Measurements from ENCODE around the gene SZT2. TPM values are rescaled to one million over a fixed set of nuclear protein-coding genes. Genes with fewer than 3 reads are reported as not detected.

SZT2 gene
- polyA plus RNA-seq, 3 donors, result 8.9 to 24.1 (median 15.1) TPM

DNA sequence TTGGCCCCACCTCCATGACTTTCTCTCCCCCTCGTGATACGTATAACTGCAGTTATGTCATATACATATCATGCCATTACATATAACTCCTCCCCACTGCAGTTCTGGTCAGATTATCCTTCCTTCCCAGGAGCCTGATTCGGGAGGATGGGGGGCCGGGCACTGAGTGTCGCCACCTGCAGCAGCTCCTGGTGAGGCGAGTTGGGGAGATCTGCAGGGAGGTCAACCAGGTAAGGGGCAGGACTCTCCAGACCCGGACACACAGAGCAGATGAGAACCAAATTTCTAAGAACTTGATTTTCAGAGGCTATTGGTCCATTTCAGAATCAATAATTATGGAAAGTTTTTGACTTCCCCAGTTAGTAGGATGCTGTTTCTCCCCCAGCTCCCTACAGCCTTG, 44.6 kb downstream of the SZT2 start:
- WGBS, 3 donors, result 93 to 95% (median 94%) methylated on average over 7 of the region's 7 CpGs
- H3K27ac ChIP-seq (ENCODE audit: low read depth, low read length), result no peak overlapping the region

DNA sequence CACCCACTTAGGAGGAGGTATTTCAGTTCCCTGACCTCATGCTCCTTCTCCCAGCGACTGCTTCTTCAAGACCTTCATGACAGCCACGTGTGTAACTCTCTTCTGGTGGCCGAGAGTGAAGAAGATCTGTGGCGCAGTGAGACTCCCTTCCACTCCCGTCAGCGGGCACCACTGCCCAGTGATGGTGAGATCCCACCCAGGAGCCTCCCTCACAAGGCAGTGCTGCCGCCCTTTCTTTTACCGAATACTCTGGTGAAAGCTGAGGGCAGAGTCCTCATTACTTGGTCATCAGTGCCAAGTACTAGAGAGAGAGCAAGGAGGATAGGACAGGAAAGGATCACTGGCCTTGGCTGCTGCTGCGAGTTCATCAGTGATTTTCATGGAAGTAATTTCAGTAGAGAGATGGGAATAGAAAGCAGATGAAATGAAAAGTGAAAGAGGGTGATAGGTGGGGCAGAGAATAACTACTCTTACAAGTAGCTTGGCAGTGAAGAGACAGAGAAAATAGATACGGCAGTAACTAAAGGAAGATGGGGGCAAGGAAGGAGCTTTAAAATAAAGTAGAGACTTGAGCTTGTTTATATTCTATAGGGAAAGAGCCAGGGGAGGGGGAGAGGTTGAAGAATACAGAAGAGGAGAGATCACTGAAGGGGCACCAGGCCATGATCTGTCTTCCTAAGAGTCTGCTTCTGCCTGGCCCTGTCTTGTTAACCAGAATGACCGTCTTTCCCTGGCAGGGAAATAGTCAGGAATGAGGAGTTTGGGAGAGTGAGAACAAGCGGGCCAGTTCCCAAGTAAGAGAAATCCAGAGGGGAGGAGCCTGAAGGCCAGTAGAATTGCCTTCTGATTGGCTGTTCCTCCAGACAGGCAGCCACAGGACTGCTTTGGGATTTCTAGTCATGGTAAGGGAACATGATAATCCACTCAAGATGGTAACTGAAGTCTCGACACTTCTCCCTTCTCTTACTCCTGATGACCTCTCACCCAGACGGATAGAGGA, 45.7 kb downstream of the SZT2 start:
- no peak overlapping the region for H3K27ac ChIP-seq (ENCODE audit: low read depth, low read length)
- 68 to 81% (median 68%) methylated on average over 14 of the region's 14 CpGs for WGBS, 3 donors

DNA sequence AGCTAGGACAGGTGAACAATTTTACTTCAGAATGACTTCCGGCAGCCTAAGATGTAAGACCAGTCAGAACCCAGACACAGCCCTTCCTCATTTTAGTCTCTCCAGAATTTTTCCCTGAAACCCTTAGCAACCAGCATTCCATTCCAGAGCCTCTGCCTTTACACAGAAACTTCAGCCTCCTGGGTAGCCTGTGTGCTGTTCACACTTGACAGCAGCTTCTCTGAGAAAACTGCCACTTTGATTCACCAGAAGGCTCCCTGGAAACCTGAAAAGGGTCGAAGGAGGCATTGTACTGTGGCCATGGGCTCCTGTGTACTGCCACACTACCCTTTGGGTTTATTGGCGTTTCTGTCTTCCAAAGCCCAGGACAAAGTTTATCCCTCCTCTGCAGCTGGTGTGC, 46.7 kb downstream of the SZT2 start:
- H3K27ac ChIP-seq (ENCODE audit: low read depth, low read length), result no peak overlapping the region
- 70 to 82% (median 70%) methylated on average over 3 of the region's 3 CpGs for WGBS, 3 donors

DNA sequence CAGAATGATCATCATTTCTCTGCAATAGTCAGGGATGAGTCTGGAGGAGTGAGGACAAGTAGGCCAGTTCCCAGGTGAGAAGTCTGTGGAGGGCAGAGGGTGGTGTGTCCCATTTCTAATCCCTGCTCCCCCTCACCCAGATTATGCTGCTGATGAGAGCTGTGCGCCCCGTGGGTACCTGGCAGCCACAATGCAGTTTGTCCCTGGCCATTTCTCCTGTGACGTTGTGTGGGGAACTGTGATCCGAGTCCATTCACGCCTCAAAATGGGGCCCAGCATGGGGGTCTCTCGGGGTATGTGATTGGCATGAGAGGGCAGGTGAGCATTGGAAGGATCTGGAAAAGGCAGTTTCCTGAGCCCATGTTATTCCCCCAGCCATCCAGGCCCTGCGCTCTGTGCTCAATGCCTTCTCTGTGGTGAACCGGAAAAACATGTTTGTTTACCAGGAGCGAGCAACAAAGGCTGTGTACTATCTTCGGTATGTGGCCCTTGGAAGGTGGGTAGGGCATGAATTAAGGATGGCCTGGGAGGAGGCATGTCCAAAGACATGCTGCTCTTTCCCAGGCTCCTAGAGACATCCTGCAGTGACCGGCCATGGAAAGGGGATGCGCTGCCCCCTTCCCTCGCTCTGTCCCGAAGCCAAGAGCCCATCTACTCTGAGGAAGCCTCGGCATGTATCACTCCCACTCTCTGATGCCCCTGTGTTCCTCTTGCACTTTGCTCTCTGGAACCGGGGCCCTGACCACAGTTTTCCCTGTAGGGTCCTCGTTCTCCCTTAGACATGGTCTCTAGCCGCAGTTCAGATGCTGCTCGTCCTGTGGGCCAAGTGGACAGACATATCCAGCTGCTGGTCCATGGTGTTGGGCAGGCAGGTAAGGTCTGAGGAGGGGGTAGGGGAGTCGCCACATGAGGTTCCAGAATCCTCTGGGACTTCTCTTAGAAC, 47.6 kb downstream of the SZT2 start:
- no peak overlapping the region for H3K27ac ChIP-seq (ENCODE audit: low read depth, low read length)
- 91 to 95% (median 91%) methylated on average over 20 of the region's 20 CpGs for WGBS, 3 donors

DNA sequence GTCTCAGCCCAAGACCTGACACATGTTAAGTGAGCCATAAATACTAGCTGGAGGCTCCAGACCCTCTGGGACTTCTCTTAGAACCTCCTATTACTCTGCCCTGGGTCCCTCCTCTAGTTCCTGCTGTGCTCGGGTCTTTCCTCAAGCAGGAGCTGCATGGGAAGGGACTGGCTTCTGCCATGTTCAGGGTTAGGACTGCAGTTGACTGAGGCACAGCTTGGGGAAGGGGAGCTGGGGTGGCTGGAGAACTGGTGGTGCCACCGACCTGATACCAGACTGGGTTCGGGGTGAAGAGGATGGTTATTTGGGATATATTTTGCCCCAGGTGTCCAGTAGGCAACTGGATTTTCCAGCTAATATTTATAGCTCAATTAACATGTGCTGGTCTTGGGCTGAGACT, 48.3 kb downstream of the SZT2 start:
- 82 to 92% (median 90%) methylated on average over 3 of the region's 3 CpGs for WGBS, 3 donors
- no peak overlapping the region for H3K27ac ChIP-seq (ENCODE audit: low read depth, low read length)

DNA sequence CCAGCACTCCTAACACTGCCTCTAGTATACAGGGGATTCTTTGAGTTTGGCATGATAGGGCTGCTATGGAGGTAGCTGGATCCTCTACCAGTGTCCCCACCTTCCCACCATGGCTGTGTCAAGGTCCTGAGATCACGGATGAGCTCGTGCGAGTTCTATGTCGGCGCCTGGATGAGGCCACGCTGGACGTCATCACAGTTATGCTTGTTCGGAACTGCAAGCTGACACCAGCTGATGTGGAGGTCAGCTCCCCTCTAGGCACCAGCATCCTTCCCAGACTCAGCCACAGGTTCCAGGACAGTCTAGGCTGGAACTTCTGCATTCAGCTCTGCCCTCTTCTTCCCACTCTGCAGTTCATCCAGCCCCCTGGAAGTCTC, 48.9 kb downstream of the SZT2 start:
- 92 to 98% (median 97%) methylated on average over 8 of the region's 8 CpGs for WGBS, 3 donors
- no peak overlapping the region for H3K27ac ChIP-seq (ENCODE audit: low read depth, low read length)

DNA sequence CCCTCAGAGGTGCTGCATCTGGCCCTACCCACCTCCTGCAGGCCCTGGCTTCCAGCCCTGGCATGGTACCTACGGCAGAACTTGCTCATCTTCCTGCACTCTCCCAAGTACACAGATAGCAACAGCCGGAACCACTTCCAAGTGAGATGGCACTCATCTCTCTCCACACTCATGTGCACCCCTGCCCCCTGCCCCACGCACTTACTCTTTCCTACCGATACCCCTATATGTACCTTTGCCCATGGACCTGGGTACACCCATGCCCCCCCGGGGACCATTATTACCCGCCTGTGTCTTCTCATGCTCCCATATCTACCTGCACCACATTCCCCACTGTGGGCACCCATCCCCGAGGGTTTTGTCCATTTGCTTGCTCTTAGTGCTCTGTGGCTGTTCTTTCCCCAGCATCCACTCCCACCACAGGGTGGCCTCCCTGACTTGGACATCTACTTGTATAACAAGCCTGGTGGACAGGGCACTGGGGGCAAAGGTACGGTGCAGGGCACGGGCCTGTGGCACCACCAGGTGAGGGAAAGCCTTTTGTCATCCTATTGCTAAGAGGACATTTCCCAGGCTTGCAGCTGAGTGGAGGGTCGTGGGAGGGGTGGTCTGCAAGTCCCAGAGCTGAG, 49.4 kb downstream of the SZT2 start:
- H3K27ac ChIP-seq (ENCODE audit: low read depth, low read length), result no peak overlapping the region
- 90 to 93% (median 92%) methylated on average over 10 of the region's 10 CpGs for WGBS, 3 donors

DNA sequence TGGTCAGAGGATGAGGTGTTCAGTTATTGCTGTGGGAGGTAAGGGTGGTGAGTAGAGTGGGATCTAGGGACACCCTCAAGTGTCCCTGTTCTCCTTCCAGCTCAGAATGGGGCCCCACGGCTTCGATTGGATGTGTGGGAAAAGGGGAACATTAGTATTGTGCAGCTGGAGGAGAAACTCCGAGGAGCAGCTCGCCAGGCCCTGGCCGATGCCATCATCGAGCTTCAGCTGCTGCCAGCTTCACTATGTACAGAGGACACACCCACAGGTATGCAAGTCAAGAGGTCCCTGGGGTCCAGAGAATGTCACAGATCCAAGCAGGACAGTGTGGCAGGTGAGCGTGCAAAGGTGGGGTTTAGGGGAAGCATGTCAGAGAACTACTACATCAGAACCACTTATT, 50.1 kb downstream of the SZT2 start:
- H3K27ac ChIP-seq (ENCODE audit: low read depth, low read length), result no peak overlapping the region
- WGBS, 3 donors, result 91 to 96% (median 95%) methylated on average over 7 of the region's 7 CpGs

DNA sequence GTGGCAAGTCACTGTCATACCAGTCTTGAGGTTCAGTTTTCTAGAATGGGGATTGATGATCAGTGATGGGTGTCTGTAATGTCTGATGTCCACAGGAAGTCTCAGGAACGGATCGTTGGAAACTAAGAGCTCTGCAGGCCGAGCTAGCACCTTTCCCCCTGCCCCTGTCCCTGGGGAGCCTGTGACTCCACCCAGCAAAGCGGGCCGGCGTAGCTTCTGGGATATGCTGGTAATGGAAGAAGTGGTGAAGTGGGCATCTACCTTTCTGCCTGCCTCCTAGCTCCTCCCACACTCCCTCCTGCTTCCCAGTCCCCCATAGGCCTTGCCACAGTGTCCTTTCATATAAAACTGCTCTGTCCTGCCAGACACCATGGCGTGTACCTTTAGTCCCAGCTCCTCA, 50.7 kb downstream of the SZT2 start:
- WGBS, 3 donors, result 88 to 95% (median 89%) methylated on average over 7 of the region's 7 CpGs

DNA sequence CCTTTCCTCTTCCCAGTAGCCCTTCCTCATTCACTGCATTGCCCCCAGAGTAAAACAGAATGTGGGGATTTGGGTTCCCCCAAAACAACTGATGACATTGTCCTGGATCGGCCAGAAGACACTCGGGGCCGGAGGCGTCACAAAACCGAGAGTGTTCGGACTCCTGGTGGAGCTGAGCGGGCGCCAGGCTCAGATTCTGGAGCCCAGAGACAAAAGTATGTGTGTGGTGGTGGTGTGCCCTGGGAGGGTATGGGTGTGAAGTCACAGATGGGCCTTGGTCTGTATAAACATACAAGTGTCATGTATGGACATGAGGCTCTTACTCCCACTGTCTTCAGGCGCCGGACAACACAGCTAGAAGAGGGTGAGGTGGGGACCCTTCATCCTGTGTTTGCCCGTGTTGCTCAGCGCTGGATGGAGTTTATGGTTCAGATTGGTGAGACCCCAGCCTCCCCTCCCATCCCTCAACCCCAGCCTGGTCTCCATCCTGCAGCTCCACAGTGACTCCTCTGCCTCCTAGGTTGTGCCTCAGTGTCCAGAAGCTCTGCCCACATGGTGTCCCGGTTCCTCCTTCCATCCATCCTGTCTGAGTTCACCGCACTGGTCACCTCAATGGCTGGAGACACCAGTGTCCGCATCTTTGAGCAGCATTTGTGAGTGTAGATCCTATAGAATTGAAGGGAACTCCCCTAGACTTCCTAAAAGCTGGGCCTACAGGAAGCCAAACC, 51.6 kb downstream of the SZT2 start:
- 96 to 97% (median 96%) methylated on average over 15 of the region's 15 CpGs for WGBS, 3 donors
- no peak overlapping the region for H3K27ac ChIP-seq (ENCODE audit: low read depth, low read length)

More for the DNA sequence above, 50.7 kb downstream of the SZT2 start:
- H3K27ac ChIP-seq (ENCODE audit: low read depth, low read length), result no peak overlapping the region

DNA sequence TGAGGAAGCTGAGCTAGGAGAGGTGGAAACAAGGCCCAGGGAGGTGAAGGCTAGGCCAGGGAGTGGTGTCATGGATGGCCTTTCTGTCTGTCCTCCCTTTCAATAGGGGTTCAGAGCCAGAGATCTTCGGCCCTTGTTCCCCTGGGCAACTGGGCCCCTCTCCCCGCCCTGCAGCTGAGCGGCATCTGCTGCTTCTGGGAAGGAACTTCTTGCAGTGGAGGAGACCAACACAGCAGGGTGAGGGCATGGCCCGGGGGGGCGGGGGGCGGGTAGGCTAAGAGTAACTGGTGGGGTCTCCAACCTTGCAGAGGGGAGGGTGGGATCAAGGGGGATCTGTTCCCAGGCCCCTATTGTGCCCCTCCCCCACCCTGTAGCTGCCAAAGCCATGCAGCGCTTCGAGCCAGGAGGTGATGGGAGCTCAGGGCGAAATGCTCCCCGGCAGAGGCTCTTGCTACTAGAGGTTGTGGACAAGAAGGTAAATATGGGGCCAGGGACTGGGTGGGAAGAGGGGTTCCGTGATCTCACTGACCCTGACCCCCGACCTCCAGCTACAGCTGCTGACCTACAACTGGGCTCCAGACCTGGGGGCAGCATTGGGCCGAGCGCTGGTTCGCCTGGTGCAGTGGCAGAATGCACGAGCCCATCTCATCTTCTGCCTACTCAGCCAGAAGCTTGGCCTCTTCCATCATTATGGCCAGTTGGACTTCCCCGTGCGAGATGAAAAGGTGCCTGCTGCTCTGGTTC, 52.4 kb downstream of the SZT2 start:
- WGBS, 3 donors, result 91 to 93% (median 91%) methylated on average over 16 to 18 of the region's 18 CpGs
- H3K27ac ChIP-seq (ENCODE audit: low read depth, low read length), result no peak overlapping the region

DNA sequence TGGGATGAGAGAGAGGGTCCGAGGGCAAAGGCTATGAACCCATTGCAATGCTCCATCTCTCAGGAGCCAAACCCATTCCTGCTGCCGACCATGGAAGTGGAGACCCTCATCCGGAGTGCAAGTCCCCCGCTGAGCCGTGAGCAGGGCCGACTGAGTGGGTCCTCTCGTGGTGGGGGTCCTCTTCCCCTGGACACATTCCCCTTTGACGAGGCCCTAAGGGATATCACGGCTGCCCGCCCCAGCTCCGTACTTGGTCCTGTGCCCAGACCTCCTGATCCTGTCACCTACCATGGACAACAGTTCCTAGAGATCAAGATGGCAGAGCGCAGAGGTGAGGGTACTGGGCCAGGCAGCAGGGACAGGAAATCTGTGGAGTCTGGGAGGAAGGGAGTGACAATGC, 53.1 kb downstream of the SZT2 start:
- no peak overlapping the region for H3K27ac ChIP-seq (ENCODE audit: low read depth, low read length)
- 89 to 93% (median 92%) methylated on average over 12 of the region's 12 CpGs for WGBS, 3 donors

DNA sequence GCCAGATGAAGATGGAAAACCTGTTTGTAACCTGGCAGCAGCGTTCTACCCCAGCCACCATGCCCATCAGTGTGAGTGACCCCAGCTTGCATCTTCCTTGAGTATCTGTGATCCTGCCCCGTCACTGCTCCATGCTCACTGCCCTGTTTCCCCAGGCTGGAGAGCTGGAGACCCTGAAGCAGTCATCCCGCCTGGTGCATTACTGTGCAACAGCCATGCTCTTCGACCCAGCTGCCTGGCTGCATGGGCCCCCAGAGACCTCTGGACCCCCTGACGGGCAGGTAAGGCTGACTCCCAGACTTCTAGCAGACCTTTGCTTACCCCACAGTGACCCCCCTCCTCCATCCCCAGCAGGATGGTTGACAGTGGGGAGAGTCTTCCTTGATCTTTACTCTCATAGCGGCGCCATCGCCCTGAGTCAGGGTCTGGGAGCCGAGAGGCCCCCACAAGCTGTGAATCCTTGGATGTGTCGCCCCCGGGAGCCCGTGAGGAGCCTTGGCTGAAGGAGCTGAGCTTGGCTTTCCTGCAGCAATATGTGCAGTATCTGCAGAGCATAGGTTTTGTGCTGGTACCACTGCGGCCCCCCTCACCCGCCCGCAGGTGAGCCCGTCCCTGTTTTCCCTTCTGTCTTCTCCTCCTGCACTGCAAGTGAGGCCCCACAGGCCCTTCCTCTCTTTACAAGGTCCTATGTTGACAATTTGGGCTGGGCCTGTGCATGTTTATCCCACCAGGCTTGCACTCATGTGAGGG, 53.7 kb downstream of the SZT2 start:
- WGBS, 3 donors, result 93 to 97% (median 94%) methylated on average over 15 to 16 of the region's 16 CpGs
- H3K27ac ChIP-seq (ENCODE audit: low read depth, low read length), result no peak overlapping the region

DNA sequence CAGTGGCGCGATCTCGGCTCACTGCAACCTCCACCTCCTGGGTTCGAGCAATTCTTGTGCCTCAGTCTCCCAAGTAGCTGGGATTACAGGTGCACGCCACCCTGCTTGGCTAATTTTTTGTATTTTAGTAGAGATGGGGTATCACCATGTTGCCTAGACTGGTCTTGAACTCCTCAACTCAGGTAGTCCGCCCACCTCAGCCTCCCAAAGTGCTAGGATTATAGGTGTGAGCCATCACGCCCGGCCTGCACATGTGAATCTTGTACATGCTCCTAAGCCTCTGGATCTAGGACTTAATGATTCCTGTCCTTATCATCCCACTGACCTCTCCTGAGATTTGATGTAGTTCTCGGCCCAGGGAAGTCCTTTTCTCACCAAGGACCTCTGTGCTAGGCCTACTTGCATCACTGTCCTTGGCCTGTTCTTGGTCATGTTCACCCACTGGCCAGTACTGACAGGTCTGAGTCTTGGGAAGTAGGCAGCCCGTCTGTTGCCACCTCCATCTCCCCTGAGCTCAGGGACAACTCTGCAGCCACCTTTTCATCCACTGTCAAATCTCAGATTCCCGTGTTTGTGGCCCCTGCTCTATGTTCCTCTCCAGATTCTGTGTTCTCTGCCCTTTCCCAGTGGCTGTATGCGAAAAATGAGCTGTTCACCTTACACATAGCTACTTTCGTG, 54.6 kb downstream of the SZT2 start:
- 92 to 93% (median 92%) methylated on average over 13 of the region's 13 CpGs for WGBS, 3 donors
- H3K27ac ChIP-seq (ENCODE audit: low read depth, low read length), result no peak overlapping the region

DNA sequence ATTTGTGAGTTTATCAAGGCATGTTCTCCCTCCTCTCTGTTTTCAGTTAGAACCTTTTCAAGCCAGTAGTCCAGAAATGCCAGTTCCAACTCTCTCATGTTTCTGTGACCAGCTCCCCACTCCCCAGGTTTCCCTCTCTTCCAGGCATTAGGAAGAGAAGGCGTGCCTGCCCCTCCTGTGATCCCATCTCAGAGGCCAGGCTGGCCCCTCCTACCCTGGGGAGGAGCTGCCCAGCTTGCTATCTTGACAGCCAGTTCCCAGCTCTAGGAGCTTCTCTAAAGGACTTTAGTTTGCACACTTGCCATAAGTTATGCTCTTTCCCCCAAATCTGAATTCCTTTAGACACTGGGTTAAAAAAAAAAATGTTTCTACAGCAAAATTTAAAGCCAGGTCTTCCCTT, 55.1 kb downstream of the SZT2 start:
- no peak overlapping the region for H3K27ac ChIP-seq (ENCODE audit: low read depth, low read length)
- WGBS, 3 donors, result 47 to 80% (median 69%) methylated on average over 1 of the region's 1 CpG
